EH (cell line): ENCODE data around the gene FGF1.

Experiments
- DNase-seq: peaks from one replicate; pipeline ENCODE4 v3.0.0-alpha.2; 2015; ENCODE audit warnings: low read depth

Gene FGF1

GRCh38 chr5:142642427-142642826 is 43.5 kb downstream of the FGF1 start:
- no peak for DNase-seq

GRCh38 chr5:142641711-142642110 is 44.2 kb downstream of the FGF1 start:
- DNase-seq: no peak

- DNase-seq: no peak
Measured at GRCh38 chr5:142640316-142641005, 45.4 kb downstream of the FGF1 start.

GRCh38 chr5:142639455-142639854 is 46.4 kb downstream of the FGF1 start:
- no peak for DNase-seq

- no peak for DNase-seq
Measured at GRCh38 chr5:142637871-142638270, 48.0 kb downstream of the FGF1 start.

GRCh38 chr5:142636698-142637324 is 49.1 kb downstream of the FGF1 start:
- DNase-seq: peak; percentile 61

- DNase-seq: no peak
Measured at GRCh38 chr5:142636093-142636492, 49.8 kb downstream of the FGF1 start.

GRCh38 chr5:142634216-142635011 is 51.5 kb downstream of the FGF1 start:
- DNase-seq: no peak

GRCh38 chr5:142630927-142631539 is 54.9 kb downstream of the FGF1 start:
- DNase-seq: peak; percentile 79

GRCh38 chr5:142627383-142628217 is 58.3 kb downstream of the FGF1 start:
- DNase-seq: no peak

GRCh38 chr5:142626786-142627185 is 59.1 kb downstream of the FGF1 start:
- DNase-seq: peak; percentile 51

GRCh38 chr5:142626099-142626498 is 59.8 kb downstream of the FGF1 start:
- DNase-seq: peak; percentile 41

- DNase-seq: peak; percentile 92
Measured at GRCh38 chr5:142621227-142621626, 64.7 kb downstream of the FGF1 start.

- no peak for DNase-seq
Measured at GRCh38 chr5:142619815-142620214, 66.1 kb downstream of the FGF1 start.

GRCh38 chr5:142618130-142618523 is 67.8 kb downstream of the FGF1 start:
- DNase-seq: peak; percentile 88

GRCh38 chr5:142617416-142618129 is 68.3 kb downstream of the FGF1 start:
- no peak for DNase-seq

GRCh38 chr5:142615948-142616347 is 69.9 kb downstream of the FGF1 start:
- no peak for DNase-seq

- DNase-seq: no peak
Measured at GRCh38 chr5:142614054-142614453, 71.8 kb downstream of the FGF1 start.

- DNase-seq: peak; percentile 69
Measured at GRCh38 chr5:142613271-142613671, 72.6 kb downstream of the FGF1 start.

GRCh38 chr5:142612494-142613270 is 73.2 kb downstream of the FGF1 start:
- DNase-seq: no peak
